CD4-positive, CD25-positive, alpha-beta regulatory T cell (primary cell): ENCODE results near the gene PLCB2. TPM values are rescaled to one million over a fixed set of nuclear protein-coding genes. Genes with fewer than 3 reads are reported as not detected.
A peak's percentile ranks its signal among the peaks of the same experiment; 100 is the strongest.

ENCODE experiments used
- ATAC-seq, 2 donors: fragments of 150-1000 bp; cut with Tn5 transposase; one replicate each; pipeline ENCODE4 v1.10.0; 2021; ENCODE audit warnings: low read depth in 2 of 2, moderate number of reproducible peaks in 2 of 2, moderate library complexity in 1 of 2
- DNase-seq, 3 donors: peaks; one replicate each; pipeline versions ENCODE4 v3.0.0 to v3.0.0-alpha.2; 2012 to 2022; ENCODE audit warnings: mixed read lengths in 1 of 3
- H3K27ac ChIP-seq: one replicate; pipeline ENCODE4 v1.7.0; 2013; ENCODE audit warnings: mild to moderate bottlenecking, low read length; ENCODE audit not compliant: insufficient read depth, poor library complexity, severe bottlenecking
- H3K27me3 ChIP-seq: one replicate; pipeline ENCODE4 v1.7.0; 2013; ENCODE audit warnings: low read length; ENCODE audit not compliant: control insufficient read depth, insufficient read depth
- H3K36me3 ChIP-seq: one replicate; pipeline ENCODE4 v1.7.0; 2013; ENCODE audit warnings: mild to moderate bottlenecking, low read length, moderate library complexity; ENCODE audit not compliant: control insufficient read depth, insufficient read depth
- H3K4me1 ChIP-seq: 2 replicates; pipeline ENCODE4 v1.7.0; 2013; ENCODE audit warnings: mild to moderate bottlenecking, low read length; ENCODE audit not compliant: insufficient read depth, control insufficient read depth, poor library complexity, severe bottlenecking
- H3K4me3 ChIP-seq: one replicate; pipeline ENCODE4 v1.7.0; 2013; ENCODE audit warnings: low read depth, mild to moderate bottlenecking, low read length, moderate library complexity
- H3K9me3 ChIP-seq, 2 experiments: 1 replicate in 1 of 2; 2 replicates in 1 of 2; pipeline ENCODE4 v1.7.0; 2013; ENCODE audit warnings: low read length in 2 of 2, mild to moderate bottlenecking in 1 of 2, moderate library complexity in 1 of 2; ENCODE audit not compliant: control insufficient read depth in 2 of 2
- H3K27ac Mint-ChIP-seq, 3 donors: one replicate each; pipeline ENCODE4 v1.8.0; 2020 to 2022; ENCODE audit warnings: mild to moderate bottlenecking in 3 of 3, mixed read lengths in 3 of 3, moderate library complexity in 2 of 3
- H3K27me3 Mint-ChIP-seq: one replicate; pipeline ENCODE4 v1.8.0; 2022; ENCODE audit warnings: mild to moderate bottlenecking, mixed read lengths
- H3K36me3 Mint-ChIP-seq: one replicate; pipeline ENCODE4 v1.8.0; 2020; ENCODE audit warnings: mixed read lengths
- H3K4me1 Mint-ChIP-seq, 4 donors: one replicate each; pipeline ENCODE4 v1.8.0; 2020 to 2022; ENCODE audit warnings: mixed read lengths in 4 of 4, mild to moderate bottlenecking in 1 of 4
- H3K4me3 Mint-ChIP-seq, 4 donors: one replicate each; pipeline ENCODE4 v1.8.0; 2020 to 2022; ENCODE audit warnings: mild to moderate bottlenecking in 4 of 4, mixed read lengths in 4 of 4, moderate library complexity in 3 of 4
- H3K9me3 Mint-ChIP-seq, 7 donors: one replicate each; pipeline ENCODE4 v1.8.0; 2020 to 2022; ENCODE audit warnings: mixed read lengths in 7 of 7, mild to moderate bottlenecking in 3 of 7, moderate library complexity in 2 of 7
- polyA plus RNA-seq, 4 donors: library from polyadenylated mRNA; unstranded; fragments of 300-500 nt; fragmentation: Illumina TruSeq; gene quantifications; one replicate each; pipeline ENCODE4 v1.2.3, GENCODE V29; 2021
- total RNA-seq: library from RNA; stranded (reverse); gene quantifications from one replicate; pipeline ENCODE4 v1.2.3, GENCODE V29; 2022

The PLCB2 gene
- total and polyA plus RNA-seq, 5 donors from 2014 or later = 17.3 to 305 (median 21.3) TPM

GRCh38 chr15:40278026-40278425 is 29.7 kb downstream of the PLCB2 start:
- Mint-ChIP-seq H3K4me3 (no peak overlapping the region), H3K9me3 (no peaks in the 10 kb centered on the region), H3K27me3 (peaks cover 40% of the 10 kb centered on the region), H3K27ac (no peak overlapping the region), H3K4me1 (peaks cover 0 to 8% (median 6%) of the 10 kb centered on the region in 4 donors), H3K36me3 (no peaks in the 10 kb centered on the region)
- no peak overlapping the region for H3K27ac ChIP-seq
- H3K9me3 ChIP-seq = no peaks in the 10 kb centered on the region
- peaks cover 18% of the 10 kb centered on the region for H3K27me3 ChIP-seq
- peaks cover 21% of the 10 kb centered on the region for H3K4me1 ChIP-seq
- no peaks in the 10 kb centered on the region for H3K36me3 ChIP-seq
- H3K4me3 ChIP-seq = no peak overlapping the region
- DNase-seq = no peak
- no peak for ATAC-seq

DNA sequence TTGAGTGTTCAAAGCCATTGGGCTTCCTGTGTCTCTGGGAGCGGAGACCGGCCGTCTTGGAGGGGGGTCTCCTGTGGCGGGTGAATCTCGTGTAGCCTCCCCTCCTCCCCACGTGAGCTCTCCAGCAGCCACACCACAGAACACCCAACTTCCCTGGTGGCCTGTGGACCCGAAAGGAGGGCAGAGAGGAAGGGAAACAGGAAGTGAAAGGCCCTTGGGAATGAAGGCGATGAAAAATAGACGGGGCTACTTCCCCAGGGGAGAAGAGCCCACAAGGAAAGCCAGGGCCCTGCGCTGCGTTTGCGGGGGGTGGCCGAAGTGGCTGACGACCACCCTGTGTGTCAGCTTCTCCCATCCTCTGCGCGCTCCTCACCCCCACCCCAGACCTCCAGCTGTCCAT is 30.3 kb downstream of the PLCB2 start:
- Mint-ChIP-seq H3K27ac (no peak overlapping the region), H3K27me3 (peaks cover 40% of the 10 kb centered on the region), H3K9me3 (no peaks in the 10 kb centered on the region), H3K36me3 (no peaks in the 10 kb centered on the region), H3K4me1 (peaks cover 0 to 8% (median 6%) of the 10 kb centered on the region in 4 donors), H3K4me3 (no peak overlapping the region)
- Histone ChIP-seq H3K27me3 (peaks cover 18% of the 10 kb centered on the region), H3K27ac (no peak overlapping the region), H3K4me3 (no peak overlapping the region), H3K9me3 (no peaks in the 10 kb centered on the region), H3K4me1 (peaks cover 16% of the 10 kb centered on the region), H3K36me3 (no peaks in the 10 kb centered on the region)
- DNase-seq = no peak
- ATAC-seq = no peak

GRCh38 chr15:40276927-40277326 is 30.8 kb downstream of the PLCB2 start:
- no peak for ATAC-seq
- no peak overlapping the region for H3K27ac Mint-ChIP-seq
- peaks cover 18% of the 10 kb centered on the region for H3K27me3 ChIP-seq
- H3K36me3 ChIP-seq = no peaks in the 10 kb centered on the region
- H3K4me3 ChIP-seq = no peak overlapping the region
- H3K9me3 ChIP-seq = no peaks in the 10 kb centered on the region
- H3K9me3 Mint-ChIP-seq = no peaks in the 10 kb centered on the region
- peaks cover 10% of the 10 kb centered on the region for H3K4me1 ChIP-seq
- peaks cover 40% of the 10 kb centered on the region for H3K27me3 Mint-ChIP-seq
- no peak overlapping the region for H3K27ac ChIP-seq
- H3K4me1 Mint-ChIP-seq = peaks cover 0 to 8% (median 6%) of the 10 kb centered on the region in 4 donors
- H3K4me3 Mint-ChIP-seq = no peak overlapping the region
- no peaks in the 10 kb centered on the region for H3K36me3 Mint-ChIP-seq
- no peak for DNase-seq

- Histone ChIP-seq H3K27ac (no peak overlapping the region), H3K4me1 (peaks cover 3% of the 10 kb centered on the region), H3K36me3 (no peaks in the 10 kb centered on the region), H3K9me3 (no peaks in the 10 kb centered on the region), H3K4me3 (no peak overlapping the region), H3K27me3 (peaks cover 18% of the 10 kb centered on the region)
- Mint-ChIP-seq H3K36me3 (no peaks in the 10 kb centered on the region), H3K4me1 (peaks cover 0 to 8% (median 6%) of the 10 kb centered on the region in 4 donors), H3K27ac (no peak overlapping the region), H3K9me3 (no peaks in the 10 kb centered on the region), H3K4me3 (no peak overlapping the region), H3K27me3 (peaks cover 37% of the 10 kb centered on the region)
- no peak for ATAC-seq
- no peak for DNase-seq
Observed at GRCh38 chr15:40275954-40276353, 31.8 kb downstream of the PLCB2 start.

DNA sequence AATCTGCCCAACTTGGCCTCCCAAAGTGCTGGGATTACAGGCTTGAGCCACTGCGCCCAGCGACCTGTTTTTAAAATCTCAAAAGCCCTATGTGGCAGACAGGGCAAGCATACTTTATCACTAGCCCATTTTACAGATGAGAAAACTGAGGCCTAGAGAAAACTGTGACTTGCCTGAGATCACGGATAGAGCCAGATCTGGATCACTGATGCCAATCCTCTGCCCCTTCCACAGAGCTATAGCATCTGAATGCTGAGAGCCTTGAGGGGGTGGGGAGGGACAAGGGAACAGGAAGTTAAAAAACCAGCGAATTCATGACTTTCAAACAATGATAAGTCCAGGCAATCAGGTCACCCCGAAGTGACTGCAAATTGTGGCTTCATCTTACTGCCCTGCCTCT is 32.2 kb downstream of the PLCB2 start:
- Histone ChIP-seq H3K27ac (no peak overlapping the region), H3K36me3 (no peaks in the 10 kb centered on the region), H3K9me3 (no peaks in the 10 kb centered on the region), H3K27me3 (peaks cover 16% of the 10 kb centered on the region), H3K4me3 (no peak overlapping the region), H3K4me1 (peaks cover 3% of the 10 kb centered on the region)
- H3K36me3 Mint-ChIP-seq = no peaks in the 10 kb centered on the region
- no peak for DNase-seq
- ATAC-seq = no peak
- H3K9me3 Mint-ChIP-seq = no peaks in the 10 kb centered on the region
- H3K4me1 Mint-ChIP-seq = peaks cover 0 to 8% (median 6%) of the 10 kb centered on the region in 4 donors
- peaks cover 33% of the 10 kb centered on the region for H3K27me3 Mint-ChIP-seq
- H3K4me3 Mint-ChIP-seq = no peak overlapping the region
- no peak overlapping the region for H3K27ac Mint-ChIP-seq

- DNase-seq (peak; percentile 76 to 89 (median 85)), ATAC-seq (peak; percentile 75 to 77)
- Histone ChIP-seq H3K36me3 (no peaks in the 10 kb centered on the region), H3K9me3 (no peaks in the 10 kb centered on the region), H3K27ac (no peak overlapping the region), H3K4me1 (peaks cover 3% of the 10 kb centered on the region), H3K27me3 (peaks cover 16% of the 10 kb centered on the region), H3K4me3 (no peak overlapping the region)
- H3K36me3 Mint-ChIP-seq = no peaks in the 10 kb centered on the region
- H3K9me3 Mint-ChIP-seq = no peaks in the 10 kb centered on the region
- H3K4me1 Mint-ChIP-seq = peaks cover 0 to 8% (median 6%) of the 10 kb centered on the region in 4 donors
- H3K27me3 Mint-ChIP-seq = peaks cover 29% of the 10 kb centered on the region
- peak overlapping the region in 1 of 3 donors; percentile 43 for H3K27ac Mint-ChIP-seq
- peak overlapping the region in 2 of 4 donors; percentile 4 to 70 for H3K4me3 Mint-ChIP-seq
Observed at GRCh38 chr15:40274350-40275274, 33.1 kb downstream of the PLCB2 start.

- Mint-ChIP-seq H3K36me3 (no peaks in the 10 kb centered on the region), H3K4me3 (no peak overlapping the region), H3K4me1 (peaks cover 0 to 7% (median 2%) of the 10 kb centered on the region in 4 donors), H3K9me3 (no peaks in the 10 kb centered on the region), H3K27me3 (peaks cover 17% of the 10 kb centered on the region), H3K27ac (peak overlapping the region in 1 of 3 donors; percentile 80)
- Histone ChIP-seq H3K27me3 (peaks cover 8% of the 10 kb centered on the region), H3K4me1 (no peaks in the 10 kb centered on the region), H3K27ac (no peak overlapping the region), H3K36me3 (no peaks in the 10 kb centered on the region), H3K4me3 (no peak overlapping the region), H3K9me3 (no peaks in the 10 kb centered on the region)
- DNase-seq (no peak), ATAC-seq (no peak)
Observed at GRCh38 chr15:40273428-40273827, 34.3 kb downstream of the PLCB2 start.
